Activated CD4-positive, alpha-beta T cell treated with anti-CD3 and anti-CD28 coated beads, Interleukin-2, amount 50 U/mL, for 16 hours (primary cell): Measurements from ENCODE around the gene DMD.

Experiments used
- DNase-seq: peaks from one replicate; pipeline ENCODE4 v3.0.0-alpha.2; 2020

DMD gene

GRCh38 chrX:31572360-31572759, 1639.0 kb downstream of the DMD start:
- no peak for DNase-seq

- DNase-seq = no peak
Observed at GRCh38 chrX:31570658-31571057, 1640.7 kb downstream of the DMD start.

DNA sequence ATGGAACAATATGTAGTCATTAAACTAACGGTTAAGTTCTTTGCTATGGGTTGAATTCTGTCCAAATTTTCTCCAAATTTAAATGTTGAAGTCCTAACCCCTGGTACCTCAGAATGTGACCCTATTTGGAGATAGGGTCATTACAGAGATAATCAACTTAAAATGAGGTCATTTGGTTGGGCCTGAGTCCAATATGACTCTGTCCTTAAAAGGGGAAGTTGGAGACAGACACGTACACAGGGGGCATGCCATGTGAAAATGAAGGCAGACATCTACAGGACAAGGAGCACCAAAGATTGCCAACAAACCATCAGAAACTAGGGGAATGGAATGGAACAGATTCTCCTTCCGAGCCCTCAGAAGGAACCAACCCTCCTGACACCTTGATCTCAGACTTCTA, 1647.6 kb downstream of the DMD start:
- DNase-seq = no peak

DNA sequence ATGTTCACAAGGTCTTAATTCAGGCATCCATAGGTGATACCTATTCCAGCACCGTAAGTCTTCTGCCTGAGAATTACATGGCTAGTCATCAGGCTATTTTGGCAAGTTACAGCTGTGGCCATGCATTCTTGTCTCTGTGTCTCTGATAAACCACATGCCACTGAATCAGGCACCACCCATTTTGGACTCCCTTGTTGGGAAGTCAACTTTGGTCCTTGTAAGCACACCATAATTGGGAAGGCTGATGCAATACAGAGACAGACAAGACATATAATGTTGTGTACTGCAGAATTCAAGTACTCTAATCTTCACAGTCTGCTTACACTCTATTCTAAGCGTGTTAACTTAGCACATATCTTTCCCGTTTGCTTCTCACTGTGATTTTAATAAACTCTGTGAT, 1655.8 kb downstream of the DMD start:
- no peak for DNase-seq

DNA sequence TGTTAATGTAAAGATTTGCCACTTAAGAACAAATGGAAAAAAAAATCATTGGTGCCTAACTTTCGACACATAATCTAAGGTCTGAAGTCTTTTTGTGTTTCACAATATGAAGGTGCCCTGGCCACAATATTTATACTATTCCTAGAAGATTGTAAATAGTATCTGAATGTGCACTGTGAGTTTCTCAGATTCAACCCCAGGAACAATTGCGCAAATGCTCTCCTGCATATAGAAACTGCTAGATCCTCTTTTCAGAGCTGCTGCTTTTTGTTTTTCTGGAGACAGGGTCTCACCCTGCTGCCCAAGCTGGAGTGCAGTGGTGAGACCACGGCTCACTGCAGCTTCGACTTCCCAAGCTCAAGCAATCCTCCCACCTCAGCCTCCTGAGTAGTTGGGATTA, 1659.4 kb downstream of the DMD start:
- DNase-seq = no peak

GRCh38 chrX:31550158-31550557, 1661.2 kb downstream of the DMD start:
- no peak for DNase-seq

DNA sequence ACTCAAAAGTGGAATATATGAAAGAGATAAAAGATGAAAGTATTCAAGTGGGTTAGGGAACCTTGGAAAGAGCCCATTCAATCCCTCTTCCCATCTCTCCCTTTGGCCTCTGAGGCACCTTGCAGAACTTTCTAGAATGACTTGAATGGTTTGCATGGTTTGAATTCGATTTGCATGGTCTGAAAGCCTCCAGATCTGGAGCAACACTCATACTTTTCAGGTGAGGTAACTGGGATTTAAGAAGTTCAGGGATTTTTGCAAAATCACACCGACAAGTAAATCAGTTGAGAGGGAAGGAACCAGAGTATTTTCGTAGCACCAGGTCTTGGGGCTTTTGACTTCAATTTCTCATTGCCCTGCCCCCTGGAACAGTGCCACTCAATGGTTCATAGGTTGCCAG, 1663.5 kb downstream of the DMD start:
- DNase-seq = no peak

GRCh38 chrX:31547416-31547815, 1663.9 kb downstream of the DMD start:
- no peak for DNase-seq

GRCh38 chrX:31546126-31546525, 1665.2 kb downstream of the DMD start:
- no peak for DNase-seq

GRCh38 chrX:31545726-31546125, 1665.6 kb downstream of the DMD start:
- DNase-seq = no peak

- no peak for DNase-seq
Observed at GRCh38 chrX:31545191-31545590, 1666.2 kb downstream of the DMD start.

GRCh38 chrX:31543634-31544033, 1667.7 kb downstream of the DMD start:
- DNase-seq = no peak

- no peak for DNase-seq
Observed at GRCh38 chrX:31542566-31542965, 1668.8 kb downstream of the DMD start.

- DNase-seq = no peak
Observed at GRCh38 chrX:31540313-31540712, 1671.0 kb downstream of the DMD start.

DNA sequence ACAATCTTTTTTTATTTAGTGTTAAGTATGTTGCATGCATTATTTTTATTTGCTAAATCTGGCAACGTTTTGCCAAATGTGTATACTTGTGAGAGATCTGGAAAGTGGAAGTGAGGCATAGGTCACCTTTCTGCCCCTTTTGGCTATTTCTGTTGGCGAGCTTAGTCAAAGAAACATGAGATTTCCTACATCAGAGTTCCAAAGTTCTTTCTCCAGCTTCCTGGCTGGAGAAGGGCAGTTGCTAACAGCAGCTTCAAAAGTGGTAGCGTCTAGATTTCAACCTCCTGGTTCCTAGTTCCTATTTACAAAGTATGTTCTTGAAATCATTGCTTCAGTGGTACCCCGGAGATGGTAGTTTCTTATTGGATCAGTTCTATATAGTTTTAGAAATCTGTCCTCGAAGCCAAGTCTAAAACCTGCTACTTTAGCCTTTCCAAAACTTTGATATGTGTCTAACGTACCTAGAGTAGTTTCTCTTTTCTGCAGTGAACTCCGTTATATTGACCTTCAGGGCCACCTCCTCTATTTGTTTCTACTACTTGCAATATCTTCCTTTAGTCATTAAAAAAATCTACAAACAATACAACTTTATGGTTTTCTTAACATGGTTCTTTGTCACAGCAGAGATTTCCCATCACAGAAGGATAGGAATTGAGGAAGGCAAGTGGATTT, 1683.8 kb downstream of the DMD start:
- no peak for DNase-seq

DNA sequence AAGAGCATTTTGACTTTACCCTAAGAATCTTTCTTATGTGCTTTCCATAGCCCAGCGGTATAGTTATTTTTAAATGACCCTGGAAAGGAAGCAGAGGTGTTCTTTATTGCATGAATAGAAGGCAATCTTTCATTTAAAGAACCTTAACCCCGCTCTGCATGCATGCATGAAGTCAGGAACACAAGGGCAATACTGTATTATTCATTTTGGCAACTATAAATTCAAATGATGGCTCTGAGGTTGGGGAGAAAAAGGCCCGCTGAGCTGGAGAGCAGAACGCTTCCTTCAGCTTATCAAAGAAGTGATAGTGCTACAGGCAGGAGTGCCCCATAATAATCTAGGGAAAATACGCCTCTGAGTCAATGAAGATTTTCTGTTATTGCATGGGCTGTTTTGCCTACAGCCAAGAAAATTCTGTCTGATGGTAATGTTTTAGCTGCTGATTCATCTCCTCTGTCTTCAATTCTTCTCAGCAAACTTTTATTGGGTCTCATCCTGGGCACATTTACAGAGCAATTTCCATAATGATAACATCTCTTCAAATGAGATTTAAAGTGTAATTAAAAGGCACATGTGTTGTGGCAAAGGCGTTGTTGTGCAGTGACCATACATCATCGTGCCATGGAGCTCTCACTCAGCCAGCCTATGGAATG, 1687.3 kb downstream of the DMD start:
- DNase-seq = no peak

DNA sequence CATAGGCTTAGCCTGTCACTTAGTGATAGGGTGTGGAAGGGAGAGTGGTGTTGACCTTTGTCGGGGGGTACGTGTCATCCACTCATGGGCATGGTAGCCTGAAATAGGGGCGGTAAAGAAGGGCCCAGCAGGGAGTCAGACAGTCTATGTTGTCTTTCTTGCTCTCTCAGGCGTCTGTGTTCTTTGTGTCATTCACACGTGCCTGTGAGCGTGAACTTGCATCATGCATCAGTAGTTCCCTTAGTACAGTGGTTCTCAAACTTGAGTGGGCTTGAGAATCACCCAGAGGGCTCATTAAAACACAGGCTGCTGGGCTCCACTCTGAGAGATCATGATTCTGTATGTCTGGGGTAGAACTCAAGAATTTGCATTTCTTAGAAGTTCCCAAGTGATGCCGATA, 1688.6 kb downstream of the DMD start:
- DNase-seq = no peak

- DNase-seq = no peak
Observed at GRCh38 chrX:31521941-31522340, 1689.4 kb downstream of the DMD start.

GRCh38 chrX:31516527-31516926, 1694.8 kb downstream of the DMD start:
- no peak for DNase-seq

GRCh38 chrX:31508338-31508737, 1703.0 kb downstream of the DMD start:
- no peak for DNase-seq

GRCh38 chrX:31506928-31507327, 1704.4 kb downstream of the DMD start:
- no peak for DNase-seq

DNA sequence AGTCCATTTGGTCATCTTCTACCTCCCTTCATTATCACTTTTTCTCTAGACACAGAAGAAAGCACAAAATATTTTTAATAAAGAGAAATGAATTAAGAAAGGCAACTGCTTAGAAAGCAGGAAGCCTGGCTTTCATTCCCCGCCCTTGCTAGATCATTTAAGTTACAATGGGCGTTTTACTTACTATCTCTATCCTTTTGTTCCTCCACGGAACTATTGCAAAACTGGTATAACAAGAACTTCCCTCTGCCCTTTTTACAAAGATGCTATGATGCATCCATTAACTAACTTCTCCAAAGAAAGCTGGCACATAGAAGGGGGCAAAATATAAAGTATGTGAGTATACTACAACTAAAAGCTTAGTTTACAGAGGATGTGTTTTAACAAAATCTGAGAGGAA, 1705.0 kb downstream of the DMD start:
- no peak for DNase-seq

GRCh38 chrX:31500921-31501320, 1710.4 kb downstream of the DMD start:
- DNase-seq = no peak

- no peak for DNase-seq
Observed at GRCh38 chrX:31499109-31499508, 1712.2 kb downstream of the DMD start.

DNA sequence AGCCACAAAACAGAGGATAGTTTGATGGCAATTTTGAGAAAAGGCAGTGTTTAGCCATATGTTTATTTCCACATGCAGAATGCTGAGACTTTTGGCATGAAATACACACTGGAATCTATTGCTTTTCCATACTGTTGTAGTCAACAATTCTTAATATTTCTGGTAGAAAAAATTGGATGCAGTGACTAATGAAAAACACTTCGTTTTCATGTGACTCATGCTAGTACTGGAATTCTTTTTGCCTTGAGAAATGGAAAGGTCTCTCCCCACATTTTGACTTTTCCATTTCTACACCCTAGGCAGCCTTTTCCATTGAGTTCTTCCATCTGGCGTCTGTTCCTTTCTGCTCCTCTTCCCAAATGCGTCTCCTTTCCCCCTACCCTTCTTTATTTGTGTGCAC, 1714.3 kb downstream of the DMD start:
- no peak for DNase-seq
